ENCODE results near the gene MEX3C.

Gene MEX3C

DNA sequence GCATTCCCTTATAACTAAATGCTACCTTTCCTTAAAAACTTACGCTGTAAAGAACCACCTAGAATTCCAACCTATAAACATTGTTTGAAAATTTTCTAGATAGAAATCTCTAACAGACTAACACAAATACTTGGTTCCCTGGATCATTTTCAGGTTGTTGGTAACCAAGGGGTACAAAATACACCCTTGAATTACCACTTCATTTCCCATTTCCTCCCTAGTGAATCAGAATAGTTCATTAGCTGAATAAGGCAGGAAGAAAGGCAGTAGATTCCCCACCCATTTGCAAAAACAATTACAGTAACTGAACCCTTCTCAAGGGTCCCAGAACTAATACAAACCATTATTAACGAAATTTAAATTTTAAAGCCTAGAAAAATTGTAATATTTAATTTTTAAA lies 5.5 kb downstream of the MEX3C start:
- no peak overlapping the region for H3K4me3 ChIP-seq (ENCODE audit: insufficient read depth, low read depth, low read length, poor library complexity, severe bottlenecking)
- H3K36me3 ChIP-seq (ENCODE audit: control insufficient read depth, insufficient read depth, low read length): no peaks in the 10 kb centered on the region
- H3K9me3 ChIP-seq (ENCODE audit: control insufficient read depth, low read length): no peaks in the 10 kb centered on the region
- H3K27ac ChIP-seq (ENCODE audit: insufficient read depth, low read length, poor library complexity, severe bottlenecking): no peak overlapping the region
- H3K27me3 ChIP-seq (replicated peaks; ENCODE audit: control insufficient read depth, insufficient read depth, low read length, poor library complexity, severe bottlenecking): no peaks in the 10 kb centered on the region
- peaks cover 35% of the 10 kb centered on the region for H3K4me1 ChIP-seq (ENCODE audit: control insufficient read depth, insufficient read depth, low read length, poor library complexity, severe bottlenecking)
- DNase-seq: no peak

DNA sequence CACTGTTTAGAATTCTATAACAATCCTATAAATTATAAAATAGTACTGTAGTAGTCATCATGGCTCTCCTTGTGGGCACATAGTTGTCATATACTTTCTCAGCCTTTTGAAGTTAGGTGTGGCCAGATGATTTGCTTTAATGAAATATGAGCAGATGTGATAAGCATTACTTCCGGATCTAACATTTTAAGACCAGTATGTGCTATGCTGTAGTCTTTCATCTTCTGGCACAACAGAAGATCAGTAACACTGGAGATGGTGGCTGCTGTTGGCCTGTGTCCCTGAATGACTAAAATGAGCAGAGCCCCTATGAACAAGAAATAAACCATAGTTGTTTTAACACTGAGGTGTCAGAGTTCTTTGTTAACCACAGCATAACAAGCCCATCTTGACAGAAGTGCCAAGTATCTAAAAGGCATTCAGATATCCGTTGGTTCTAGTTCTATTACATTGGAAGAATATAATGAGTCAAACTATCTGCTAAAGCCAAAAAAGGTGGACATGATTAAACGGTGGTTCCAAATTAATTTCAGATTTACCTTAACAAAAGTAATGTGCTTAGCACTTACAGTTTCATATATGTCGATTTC lies 6.3 kb downstream of the MEX3C start:
- Histone ChIP-seq H3K9me3 (ENCODE audit: control insufficient read depth, low read length) (no peaks in the 10 kb centered on the region), H3K4me1 (ENCODE audit: control insufficient read depth, insufficient read depth, low read length, poor library complexity, severe bottlenecking) (peaks cover 35% of the 10 kb centered on the region), H3K4me3 (ENCODE audit: insufficient read depth, low read depth, low read length, poor library complexity, severe bottlenecking) (no peak overlapping the region), H3K27ac (ENCODE audit: insufficient read depth, low read length, poor library complexity, severe bottlenecking) (no peak overlapping the region), H3K36me3 (ENCODE audit: control insufficient read depth, insufficient read depth, low read length) (no peaks in the 10 kb centered on the region), H3K27me3 (replicated peaks; ENCODE audit: control insufficient read depth, insufficient read depth, low read length, poor library complexity, severe bottlenecking) (no peaks in the 10 kb centered on the region)
- DNase-seq: peak in 1 of 3 donors; percentile 11

DNA sequence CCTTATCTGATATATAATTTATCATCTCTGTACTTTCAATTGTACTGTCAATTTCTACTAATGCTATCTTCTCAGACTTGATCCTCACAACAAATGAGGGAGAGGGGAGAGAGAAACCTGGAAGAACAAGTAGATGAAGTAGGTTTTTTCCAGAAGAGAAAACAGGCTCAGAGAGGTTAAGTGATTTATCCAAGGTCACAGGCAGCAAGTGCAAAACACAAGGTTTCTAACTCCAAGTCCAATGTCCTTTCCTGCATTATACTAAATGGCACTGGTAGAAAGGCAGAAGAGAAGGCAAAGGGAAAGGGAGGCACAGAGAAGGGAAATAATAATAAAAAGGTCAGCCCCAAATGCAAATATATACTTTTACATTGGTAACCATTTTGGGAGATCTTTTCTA lies 7.5 kb downstream of the MEX3C start:
- Histone ChIP-seq H3K4me1 (ENCODE audit: control insufficient read depth, insufficient read depth, low read length, poor library complexity, severe bottlenecking) (peaks cover 35% of the 10 kb centered on the region), H3K27ac (ENCODE audit: insufficient read depth, low read length, poor library complexity, severe bottlenecking) (no peak overlapping the region), H3K9me3 (ENCODE audit: control insufficient read depth, low read length) (no peaks in the 10 kb centered on the region), H3K4me3 (ENCODE audit: insufficient read depth, low read depth, low read length, poor library complexity, severe bottlenecking) (no peak overlapping the region), H3K27me3 (replicated peaks; ENCODE audit: control insufficient read depth, insufficient read depth, low read length, poor library complexity, severe bottlenecking) (no peaks in the 10 kb centered on the region), H3K36me3 (ENCODE audit: control insufficient read depth, insufficient read depth, low read length) (peaks cover 3% of the 10 kb centered on the region)
- DNase-seq: no peak

DNA sequence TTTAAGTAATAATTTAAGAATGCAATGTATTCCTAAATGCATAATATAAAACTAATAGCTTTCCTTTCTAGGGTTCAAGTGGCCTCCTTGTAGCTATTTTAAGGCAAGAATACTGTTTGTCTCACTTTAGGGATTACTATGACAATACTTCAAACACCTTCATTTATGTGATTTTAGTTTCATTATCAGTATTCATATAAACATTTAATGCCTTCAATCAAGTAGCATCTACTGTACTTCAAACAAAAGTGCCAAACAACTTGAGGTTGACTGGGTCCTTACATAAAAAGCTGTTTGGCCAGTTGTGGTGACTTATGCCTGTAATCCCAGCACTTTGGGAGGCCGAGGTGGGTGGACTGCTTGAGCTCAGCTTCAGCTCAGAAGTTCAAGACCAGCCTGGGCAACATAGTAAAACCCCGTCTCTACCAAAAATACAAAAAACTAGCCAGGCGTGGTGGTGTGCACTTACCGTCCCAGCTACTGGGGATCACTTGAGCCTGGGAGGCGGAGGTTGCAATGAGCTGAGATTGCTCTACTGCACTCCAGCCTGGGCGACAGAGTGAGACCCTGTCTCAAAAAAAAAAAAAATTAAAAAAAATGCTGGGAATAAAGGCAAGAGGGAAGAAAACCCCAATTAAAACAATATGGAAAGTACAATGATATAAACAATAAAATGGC lies 9.3 kb downstream of the MEX3C start:
- no peak overlapping the region for H3K27ac ChIP-seq (ENCODE audit: insufficient read depth, low read length, poor library complexity, severe bottlenecking)
- DNase-seq: no peak
- peaks cover 20% of the 10 kb centered on the region for H3K4me1 ChIP-seq (ENCODE audit: control insufficient read depth, insufficient read depth, low read length, poor library complexity, severe bottlenecking)

DNA sequence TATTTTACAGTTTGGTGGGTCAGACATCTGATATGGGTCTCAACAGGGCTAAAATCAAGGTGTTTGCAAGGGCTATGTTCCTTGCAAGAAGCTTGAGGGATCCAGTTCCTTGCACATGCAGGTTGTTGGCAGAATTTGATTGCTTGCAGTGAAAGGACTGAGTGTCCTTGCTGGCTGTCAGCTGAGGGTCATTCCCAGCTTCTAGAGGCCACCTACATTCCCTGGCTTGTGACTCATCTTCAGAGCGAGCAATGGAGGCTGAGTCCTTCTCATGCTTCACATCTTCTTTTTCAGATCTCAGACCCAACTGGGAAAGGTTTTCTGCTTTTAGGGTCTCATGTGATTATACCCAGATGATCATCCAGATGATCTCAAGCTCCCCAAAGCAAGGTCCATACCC lies 12.4 kb downstream of the MEX3C start:
- H3K27ac ChIP-seq (ENCODE audit: insufficient read depth, low read length, poor library complexity, severe bottlenecking): no peak overlapping the region
- H3K9me3 ChIP-seq (ENCODE audit: control insufficient read depth, low read length): no peaks in the 10 kb centered on the region
- DNase-seq: no peak
- no peaks in the 10 kb centered on the region for H3K4me1 ChIP-seq (ENCODE audit: control insufficient read depth, insufficient read depth, low read length, poor library complexity, severe bottlenecking)
- H3K4me3 ChIP-seq (ENCODE audit: insufficient read depth, low read depth, low read length, poor library complexity, severe bottlenecking): no peak overlapping the region
- H3K27me3 ChIP-seq (replicated peaks; ENCODE audit: control insufficient read depth, insufficient read depth, low read length, poor library complexity, severe bottlenecking): no peaks in the 10 kb centered on the region
- peaks cover 3% of the 10 kb centered on the region for H3K36me3 ChIP-seq (ENCODE audit: control insufficient read depth, insufficient read depth, low read length)

More for the DNA sequence above, 9.3 kb downstream of the MEX3C start:
- Histone ChIP-seq H3K27me3 (replicated peaks; ENCODE audit: control insufficient read depth, insufficient read depth, low read length, poor library complexity, severe bottlenecking) (no peaks in the 10 kb centered on the region), H3K4me3 (ENCODE audit: insufficient read depth, low read depth, low read length, poor library complexity, severe bottlenecking) (no peak overlapping the region), H3K9me3 (ENCODE audit: control insufficient read depth, low read length) (no peaks in the 10 kb centered on the region), H3K36me3 (ENCODE audit: control insufficient read depth, insufficient read depth, low read length) (peaks cover 3% of the 10 kb centered on the region)

DNA sequence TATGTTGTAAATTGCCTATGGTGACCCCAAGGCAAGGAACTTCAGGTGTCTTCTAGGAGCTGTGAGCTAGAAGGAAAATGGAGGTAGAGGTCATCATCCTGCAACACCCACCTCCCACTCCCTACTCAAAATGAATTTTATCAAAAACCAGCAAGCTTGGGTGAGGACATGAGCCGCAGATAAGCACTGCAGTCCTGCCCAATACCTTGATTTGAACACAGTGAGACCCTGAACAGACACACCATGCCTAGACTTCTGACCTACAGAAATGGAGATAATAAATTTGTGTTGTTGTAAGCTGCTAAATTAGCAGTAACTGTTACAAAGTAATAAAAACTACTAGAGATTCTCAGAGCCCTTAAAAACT lies 13.4 kb downstream of the MEX3C start:
- DNase-seq: no peak
- H3K27ac ChIP-seq (ENCODE audit: insufficient read depth, low read length, poor library complexity, severe bottlenecking): no peak overlapping the region
- H3K9me3 ChIP-seq (ENCODE audit: control insufficient read depth, low read length): no peaks in the 10 kb centered on the region
- H3K27me3 ChIP-seq (replicated peaks; ENCODE audit: control insufficient read depth, insufficient read depth, low read length, poor library complexity, severe bottlenecking): no peaks in the 10 kb centered on the region
- H3K4me1 ChIP-seq (ENCODE audit: control insufficient read depth, insufficient read depth, low read length, poor library complexity, severe bottlenecking): no peaks in the 10 kb centered on the region
- H3K36me3 ChIP-seq (ENCODE audit: control insufficient read depth, insufficient read depth, low read length): peaks cover 3% of the 10 kb centered on the region
- no peak overlapping the region for H3K4me3 ChIP-seq (ENCODE audit: insufficient read depth, low read depth, low read length, poor library complexity, severe bottlenecking)

DNA sequence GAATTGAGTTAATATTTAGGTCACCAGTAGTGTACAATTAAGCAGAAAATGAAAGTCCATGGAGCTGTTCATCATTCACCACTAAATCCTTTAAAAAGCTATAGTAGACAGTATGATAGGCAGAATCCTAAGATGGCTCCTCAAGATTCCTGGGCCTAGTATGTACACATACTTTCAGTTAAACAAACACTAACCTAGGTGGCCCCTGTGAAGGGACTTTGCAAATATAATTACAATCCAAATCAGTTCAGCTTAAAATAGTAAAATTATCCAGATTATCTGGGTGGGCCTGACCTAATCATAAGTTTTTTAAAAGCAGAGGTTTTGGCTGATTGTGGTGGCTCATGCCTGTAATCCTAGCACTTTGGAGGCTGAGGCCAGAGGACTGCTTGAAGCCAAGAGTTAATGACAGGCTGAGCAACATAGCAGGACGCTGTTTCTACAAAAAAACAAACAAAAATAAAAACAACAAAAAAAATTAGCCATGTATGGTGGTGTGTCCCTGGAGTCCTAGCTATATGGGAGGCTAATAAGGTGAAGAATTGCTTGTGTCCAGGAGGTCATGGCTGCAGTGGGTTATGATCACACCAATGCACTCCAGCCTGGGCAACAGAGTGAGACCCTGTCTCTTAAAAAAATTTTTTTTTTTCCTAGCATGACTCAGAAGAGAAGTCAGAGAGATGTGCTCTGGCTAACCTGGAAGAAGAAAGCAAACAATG lies 13.9 kb downstream of the MEX3C start:
- H3K9me3 ChIP-seq (ENCODE audit: control insufficient read depth, low read length): no peaks in the 10 kb centered on the region
- H3K4me3 ChIP-seq (ENCODE audit: insufficient read depth, low read depth, low read length, poor library complexity, severe bottlenecking): no peak overlapping the region
- no peak overlapping the region for H3K27ac ChIP-seq (ENCODE audit: insufficient read depth, low read length, poor library complexity, severe bottlenecking)
- peaks cover 3% of the 10 kb centered on the region for H3K36me3 ChIP-seq (ENCODE audit: control insufficient read depth, insufficient read depth, low read length)
- no peak for DNase-seq
- H3K27me3 ChIP-seq (replicated peaks; ENCODE audit: control insufficient read depth, insufficient read depth, low read length, poor library complexity, severe bottlenecking): no peaks in the 10 kb centered on the region
- no peaks in the 10 kb centered on the region for H3K4me1 ChIP-seq (ENCODE audit: control insufficient read depth, insufficient read depth, low read length, poor library complexity, severe bottlenecking)

DNA sequence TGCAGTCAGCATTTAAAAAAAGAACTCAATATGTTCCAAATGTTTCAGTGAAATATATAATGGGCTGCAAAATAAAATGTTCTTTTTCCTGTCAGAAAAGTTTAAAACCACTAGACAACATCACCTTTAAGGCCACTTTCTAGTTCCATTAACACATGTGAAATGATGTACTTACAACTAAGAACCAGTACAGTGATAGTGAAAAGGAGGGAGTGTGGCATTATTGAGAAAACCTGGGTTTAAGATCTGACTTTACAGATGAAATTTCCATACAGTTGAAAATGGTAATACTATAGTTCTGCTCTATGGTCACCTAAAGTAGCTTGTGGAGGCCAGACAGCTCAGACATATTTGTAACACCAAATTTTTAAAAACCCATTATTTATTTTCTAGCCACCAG lies 14.7 kb downstream of the MEX3C start:
- H3K27me3 ChIP-seq (replicated peaks; ENCODE audit: control insufficient read depth, insufficient read depth, low read length, poor library complexity, severe bottlenecking): no peaks in the 10 kb centered on the region
- no peak overlapping the region for H3K4me3 ChIP-seq (ENCODE audit: insufficient read depth, low read depth, low read length, poor library complexity, severe bottlenecking)
- H3K27ac ChIP-seq (ENCODE audit: insufficient read depth, low read length, poor library complexity, severe bottlenecking): no peak overlapping the region
- DNase-seq: no peak
- H3K4me1 ChIP-seq (ENCODE audit: control insufficient read depth, insufficient read depth, low read length, poor library complexity, severe bottlenecking): no peaks in the 10 kb centered on the region
- H3K36me3 ChIP-seq (ENCODE audit: control insufficient read depth, insufficient read depth, low read length): peaks cover 3% of the 10 kb centered on the region
- no peaks in the 10 kb centered on the region for H3K9me3 ChIP-seq (ENCODE audit: control insufficient read depth, low read length)

DNA sequence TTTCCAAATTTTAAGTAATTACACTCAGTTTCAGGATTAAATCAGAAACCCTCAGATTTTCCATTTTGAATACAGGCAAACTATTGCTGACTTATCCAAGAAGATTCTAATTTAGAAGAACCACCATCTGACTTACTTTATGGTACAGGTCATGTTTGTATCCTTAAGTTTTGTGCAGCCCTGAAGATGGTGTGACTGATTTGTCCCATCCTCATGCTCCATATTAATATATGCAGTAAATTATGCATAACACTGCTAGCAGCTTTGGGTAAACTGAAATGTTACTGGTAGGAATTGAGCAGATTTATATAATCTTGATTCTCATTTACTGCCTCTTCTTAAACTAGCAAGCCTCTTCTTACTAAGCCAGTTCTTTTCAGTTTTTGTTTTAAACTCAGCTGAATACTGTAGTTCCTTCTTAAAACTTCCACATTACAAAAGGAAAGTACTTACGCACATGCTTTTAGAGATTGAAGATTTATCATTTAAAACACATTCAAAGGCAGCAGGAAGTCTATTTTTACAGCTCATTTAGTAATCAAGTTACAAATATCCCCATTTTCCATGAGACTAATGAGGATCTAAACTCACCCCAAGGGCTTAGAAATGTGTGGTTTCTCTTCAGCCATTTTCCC lies 25.7 kb downstream of the MEX3C start:
- peaks cover 9% of the 10 kb centered on the region for H3K36me3 ChIP-seq (ENCODE audit: control insufficient read depth, insufficient read depth, low read length)
- no peaks in the 10 kb centered on the region for H3K9me3 ChIP-seq (ENCODE audit: control insufficient read depth, low read length)
- no peak for DNase-seq
- H3K27me3 ChIP-seq (replicated peaks; ENCODE audit: control insufficient read depth, insufficient read depth, low read length, poor library complexity, severe bottlenecking): no peaks in the 10 kb centered on the region
- no peak overlapping the region for H3K27ac ChIP-seq (ENCODE audit: insufficient read depth, low read length, poor library complexity, severe bottlenecking)
- H3K4me3 ChIP-seq (ENCODE audit: insufficient read depth, low read depth, low read length, poor library complexity, severe bottlenecking): no peak overlapping the region
- H3K4me1 ChIP-seq (ENCODE audit: control insufficient read depth, insufficient read depth, low read length, poor library complexity, severe bottlenecking): no peaks in the 10 kb centered on the region

DNA sequence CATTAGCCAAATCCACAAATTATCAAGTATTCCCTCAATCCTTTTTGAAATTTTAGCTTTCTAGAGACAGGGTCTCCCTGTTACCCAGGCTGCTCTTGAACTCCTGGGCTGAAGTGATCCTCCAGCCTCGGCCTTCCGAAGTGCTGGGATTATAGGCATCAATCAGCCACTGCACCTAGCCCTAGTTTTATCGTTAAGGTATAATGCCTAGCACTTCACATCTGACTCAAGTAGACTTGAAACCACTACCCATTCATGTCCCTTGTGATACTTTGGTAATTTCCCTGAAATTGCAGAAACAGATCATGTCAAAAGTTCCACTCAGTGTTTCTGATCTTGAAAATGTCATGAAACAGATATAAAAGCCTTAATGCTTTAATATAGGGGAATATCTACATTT lies 26.3 kb downstream of the MEX3C start:
- Histone ChIP-seq H3K4me1 (ENCODE audit: control insufficient read depth, insufficient read depth, low read length, poor library complexity, severe bottlenecking) (no peaks in the 10 kb centered on the region), H3K27me3 (replicated peaks; ENCODE audit: control insufficient read depth, insufficient read depth, low read length, poor library complexity, severe bottlenecking) (no peaks in the 10 kb centered on the region), H3K27ac (ENCODE audit: insufficient read depth, low read length, poor library complexity, severe bottlenecking) (no peak overlapping the region), H3K36me3 (ENCODE audit: control insufficient read depth, insufficient read depth, low read length) (peaks cover 4% of the 10 kb centered on the region), H3K4me3 (ENCODE audit: insufficient read depth, low read depth, low read length, poor library complexity, severe bottlenecking) (no peak overlapping the region), H3K9me3 (ENCODE audit: control insufficient read depth, low read length) (no peaks in the 10 kb centered on the region)
- DNase-seq: no peak

Data from effector memory CD4-positive, alpha-beta T cell (primary cell).